Left ventricle myocardium superior (tissue), 1 donor: Measurements from ENCODE around the gene SYTL2. TPM values are rescaled to one million over a fixed set of nuclear protein-coding genes. Genes with fewer than 3 reads are reported as not detected.
"Not testable (repeated sequence)": the region's sequence is repeated elsewhere in the genome, so short reads cannot be mapped to it uniquely, and the experiment has no call there.

Experiments
- ATAC-seq: fragments of 200-7000 bp; cut with Tn5 transposase; one replicate; pipeline ENCODE4 v1.9.1; 2020; ENCODE audit warnings: mild to moderate bottlenecking, moderate library complexity
- DNase-seq: peaks from one replicate; pipeline ENCODE4 v3.0.0-alpha.2; 2020
- intact Hi-C: fragments of 100-400 bp; cut with micrococcal nuclease; formaldehyde crosslinking; loops from one replicate; pipeline ENCODE4 v1.11.0; 2022
- total RNA-seq: library from RNA; stranded (reverse); fragmentation: NEBNext Ultra II Directional; extraction: Animal tissue kit (Norgen Biotek cat#: 25700); gene quantifications from one replicate; pipeline ENCODE4 v1.2.1, GENCODE V29; 2021
- donor health status: DM: no; HTN: yes; CAD: no; lungs with severe emphysema.

SYTL2 gene
- total RNA-seq, 1 donor from 2014 or later: 2.8 TPM

DNA sequence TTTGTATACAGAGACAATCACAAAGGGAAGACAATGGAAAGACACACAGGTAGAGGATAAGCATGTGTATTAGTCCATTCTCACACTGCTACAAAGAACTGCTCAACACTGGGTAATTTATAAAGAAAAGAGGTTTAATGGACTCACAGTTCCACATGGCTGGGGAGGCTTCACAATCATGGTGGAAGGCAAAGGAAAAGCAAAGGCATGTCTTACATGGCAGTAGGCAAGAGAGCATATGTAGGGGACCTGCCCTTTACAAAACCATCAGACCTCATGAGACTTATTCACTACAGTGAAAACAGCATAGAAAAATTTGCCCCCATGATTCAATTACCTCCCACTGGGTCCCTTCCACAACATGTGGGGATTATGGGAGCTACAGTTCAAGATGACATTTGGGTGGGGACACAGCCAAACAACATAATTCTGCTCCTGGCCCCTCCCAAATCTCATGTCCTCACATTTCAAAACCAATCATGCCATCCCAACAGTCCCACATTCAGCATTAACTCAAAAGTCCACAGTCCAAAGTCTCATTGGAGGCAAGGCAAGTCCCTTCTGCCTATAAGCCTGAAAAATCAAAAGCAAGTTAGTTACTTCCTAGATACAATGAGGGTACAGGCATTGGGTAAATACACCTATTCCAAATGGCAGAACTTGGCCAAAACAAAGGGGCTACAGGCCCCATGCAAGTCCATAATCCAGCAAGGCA is 139.8 kb downstream of the SYTL2 start:
- DNase-seq, ATAC-seq, intact Hi-C loops: not testable (repeated sequence)

DNA sequence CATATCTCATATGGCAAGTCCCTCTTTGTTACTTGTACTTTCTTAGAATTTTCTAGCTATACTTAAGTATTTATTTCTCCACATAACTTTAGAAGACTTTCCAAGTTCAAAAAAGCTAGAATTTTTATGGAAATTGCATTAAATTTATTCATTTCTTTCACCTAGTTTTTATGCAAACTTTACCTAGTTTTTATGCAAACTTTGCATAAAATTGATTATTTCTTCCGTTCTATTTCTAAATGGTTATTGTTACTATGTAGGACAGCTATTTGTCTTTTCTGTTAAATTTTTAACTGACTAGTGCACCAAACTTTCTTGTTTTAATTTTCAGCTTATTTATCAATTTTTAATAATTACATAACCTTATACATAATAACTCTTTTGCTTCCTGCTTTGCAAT is 142.8 kb downstream of the SYTL2 start:
- DNase-seq (no peak), ATAC-seq (no peak)
- intact Hi-C loops: no loop called here

DNA sequence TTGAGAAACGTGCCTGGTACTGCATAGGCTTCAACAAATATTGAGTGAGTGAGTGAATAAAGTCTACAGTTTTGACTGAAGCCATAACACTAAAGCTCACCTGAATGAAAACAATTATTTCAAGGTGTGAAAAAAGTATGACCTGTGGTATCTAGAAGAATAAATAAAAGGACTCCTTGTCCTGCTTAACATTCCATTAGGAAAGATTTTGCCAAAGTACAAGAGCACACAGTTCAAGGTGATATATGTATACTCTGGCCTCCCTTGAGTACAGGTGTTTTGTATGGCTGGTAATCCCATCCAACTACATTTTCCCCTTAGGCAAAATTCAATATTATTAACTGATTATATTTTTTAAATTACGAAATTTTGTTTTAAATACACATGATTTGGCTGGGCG is 144.3 kb downstream of the SYTL2 start:
- intact Hi-C loops: no loop called here
- no peak for ATAC-seq

DNA sequence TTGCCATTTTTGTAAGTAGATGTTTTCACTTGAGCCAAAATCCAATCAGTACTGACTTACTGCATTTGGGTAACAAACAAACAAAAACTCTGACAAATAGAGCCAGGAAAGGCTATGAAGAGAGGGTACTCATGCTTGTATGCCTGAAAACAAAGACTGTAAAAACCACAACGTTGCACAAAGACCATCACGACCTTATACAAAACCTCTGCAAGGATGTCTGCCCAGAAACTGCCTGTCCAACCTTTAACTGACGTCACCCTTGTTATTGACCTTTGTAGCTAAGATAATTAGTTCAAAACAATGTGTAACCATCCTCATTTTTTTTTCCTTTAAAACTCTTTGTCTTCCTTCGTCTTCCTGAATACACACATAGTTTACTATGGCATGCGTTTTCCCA is 145.2 kb downstream of the SYTL2 start:
- DNase-seq: no peak
- intact Hi-C loops: no loop called here
- ATAC-seq: no peak

More for the DNA sequence above, 144.3 kb downstream of the SYTL2 start:
- no peak for DNase-seq

DNA sequence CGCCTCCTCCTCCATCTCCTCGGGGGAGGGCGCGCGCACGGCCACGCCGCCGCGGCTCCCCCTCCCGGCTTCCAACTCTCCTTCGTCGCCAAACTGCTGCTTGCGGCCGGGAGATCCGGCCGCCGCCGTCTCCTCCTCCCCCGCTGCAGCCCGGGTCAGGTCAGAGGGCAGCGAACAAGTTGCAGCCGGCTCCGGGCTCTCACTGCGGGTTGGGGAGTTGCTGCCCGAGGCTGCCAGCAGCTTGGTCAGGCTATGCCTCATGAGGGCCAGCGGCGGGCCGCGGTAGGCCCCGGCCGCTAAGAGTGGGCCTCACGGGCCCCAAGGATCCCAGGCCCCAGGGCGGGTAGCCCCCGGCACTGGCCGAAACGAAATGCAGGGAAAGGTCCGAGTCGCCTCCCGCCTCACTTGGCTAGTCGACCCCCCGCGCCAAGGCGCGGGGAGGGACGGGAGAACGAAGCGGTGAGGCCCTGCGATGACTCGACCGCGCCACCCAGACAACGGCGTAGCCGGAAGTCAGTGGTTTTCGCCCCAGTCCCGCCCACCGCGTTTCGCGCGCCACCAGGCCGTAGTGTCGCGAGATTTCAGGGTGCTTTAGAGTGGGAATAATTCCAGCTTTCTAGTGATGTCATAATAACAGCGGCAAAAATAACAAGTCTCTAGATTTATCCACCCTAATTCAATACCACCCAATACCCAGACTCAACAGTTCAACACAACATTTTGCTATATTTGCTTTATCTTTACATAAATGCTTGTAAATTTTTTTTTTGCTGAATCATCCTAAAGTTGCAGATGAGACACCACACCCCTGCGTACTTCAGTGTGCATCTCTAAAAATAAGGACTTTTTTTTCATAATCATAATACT is 146.1 kb downstream of the SYTL2 start, which contains the start of gene CREBZF:
CREBZF (minus strand) TSS at position 515 of the 867 bp plus-strand sequence; CDS start at position 261, 254 bp downstream.
- DNase-seq (peak; percentile 96), ATAC-seq (peak; percentile 97)
- intact Hi-C loops: loop anchor here (5.0 kb wide), 1 partner anchor 38 kb away; the partner anchor contains the start of genes DLG2 and TMEM126B

DNA sequence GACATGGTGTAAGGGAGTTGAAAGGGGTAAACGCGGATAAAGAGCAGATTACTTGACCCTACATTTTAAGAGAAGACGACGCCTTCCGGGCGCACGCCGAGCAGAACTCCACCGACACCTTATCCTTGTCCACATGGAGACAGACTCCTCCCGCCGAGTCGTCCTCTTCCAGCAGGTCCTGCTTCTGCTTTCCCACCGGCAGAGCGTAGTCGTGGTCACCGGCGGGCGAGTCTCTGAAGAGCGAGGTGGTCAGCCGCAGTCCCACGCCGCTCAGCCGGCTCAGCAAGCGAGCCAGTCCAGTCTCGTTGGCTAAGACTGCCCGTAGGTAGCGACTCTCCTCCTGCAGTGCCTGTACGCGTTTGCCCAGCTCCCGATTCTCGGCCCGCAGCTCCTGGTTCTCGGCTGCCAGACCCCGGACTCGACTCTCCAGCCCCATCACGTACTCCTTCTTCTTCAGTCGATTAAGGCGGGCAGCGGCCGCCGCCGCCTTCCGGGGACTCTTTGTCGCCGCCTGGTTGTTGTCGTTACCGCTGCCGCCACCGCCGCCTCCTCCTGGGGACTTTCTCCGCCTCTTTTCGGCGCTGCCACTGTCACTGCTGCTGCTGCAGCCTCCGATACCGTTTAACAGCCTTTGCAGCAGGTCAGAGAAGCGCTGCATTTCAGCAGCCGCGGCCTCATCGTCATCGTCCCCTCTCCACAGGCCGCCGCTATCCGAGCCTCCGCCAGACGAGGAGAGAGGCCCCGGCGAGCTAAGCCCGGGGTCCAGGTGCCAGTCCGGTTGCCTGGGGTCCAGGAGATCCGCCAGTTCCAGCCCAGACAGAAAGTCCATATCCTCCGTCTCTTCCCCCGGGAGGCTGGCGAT is 147.0 kb downstream of the SYTL2 start:
- ATAC-seq (peak; percentile 84), DNase-seq (peak; percentile 88)
- intact Hi-C loops: loop anchor here (5.0 kb wide), 1 partner anchor 37 kb away; the partner anchor contains the start of genes DLG2 and TMEM126B

DNA sequence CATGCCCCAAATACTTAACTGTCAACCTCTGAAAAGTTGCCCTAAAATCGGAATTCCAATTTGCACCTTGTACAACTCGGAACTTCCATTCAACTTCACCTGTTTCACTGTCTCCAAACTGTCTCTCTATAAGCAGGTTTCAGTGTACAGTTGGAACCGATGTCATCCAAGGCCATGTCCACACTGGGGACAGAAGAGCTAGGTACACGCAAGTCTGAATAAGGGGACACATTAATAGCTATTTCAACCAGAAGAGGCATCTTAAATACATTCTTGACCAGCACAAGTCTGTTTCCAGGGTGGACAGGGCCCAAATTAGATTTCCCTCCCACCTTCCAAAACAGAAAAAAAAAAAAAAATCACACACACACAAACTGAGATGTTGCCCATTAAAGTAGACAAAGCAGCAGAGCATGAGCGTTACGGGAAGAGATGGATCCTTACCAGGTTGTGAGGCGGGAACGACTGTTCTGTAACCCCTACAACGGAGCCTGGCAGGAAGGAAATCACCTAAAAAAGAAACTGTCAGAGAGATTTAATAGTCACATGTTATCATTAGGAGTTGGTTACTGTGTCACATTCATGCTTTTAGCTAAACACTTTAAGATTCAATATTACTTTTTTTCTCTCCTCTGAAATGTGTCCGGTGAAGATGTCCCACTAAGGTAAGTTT is 147.7 kb downstream of the SYTL2 start:
- DNase-seq (no peak), ATAC-seq (no peak)
- intact Hi-C loops: loop anchor here (5.0 kb wide), 1 partner anchor 36 kb away; the partner anchor contains the start of genes DLG2 and TMEM126B

DNA sequence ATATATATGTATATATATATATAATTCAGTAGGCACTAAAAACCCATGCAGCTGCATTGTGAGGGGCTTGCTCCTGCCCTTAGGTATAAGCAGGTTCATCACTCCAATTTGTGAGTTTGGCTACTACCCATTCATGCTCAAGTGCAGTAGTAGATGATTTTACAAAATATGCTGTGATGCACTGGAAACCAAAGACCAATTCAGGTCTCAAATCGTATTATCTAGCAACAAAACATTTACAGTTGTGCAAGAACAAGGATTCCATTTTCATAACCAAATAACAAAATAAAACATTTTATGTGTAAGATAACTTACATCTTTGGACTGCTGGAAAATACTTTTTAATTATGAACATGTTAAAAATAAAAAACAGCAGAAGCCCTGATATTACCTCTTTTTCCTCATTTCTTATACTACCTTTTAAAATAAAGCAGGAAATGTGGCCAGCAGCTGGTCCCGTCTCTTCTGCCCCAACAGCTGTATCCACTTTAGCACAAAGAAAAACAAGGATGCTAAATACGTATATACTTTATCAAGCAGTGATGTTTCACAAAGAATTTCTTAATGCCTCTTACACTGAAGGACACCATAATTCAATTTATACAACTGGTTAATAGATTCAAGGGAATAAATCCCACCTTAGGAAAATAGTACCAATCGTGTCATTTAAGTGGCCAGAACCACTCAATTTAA is 148.8 kb downstream of the SYTL2 start:
- no peak for ATAC-seq
- intact Hi-C loops: loop anchor here (5.0 kb wide), 1 partner anchor 35 kb away; the partner anchor contains the start of genes DLG2 and TMEM126B
- no peak for DNase-seq

DNA sequence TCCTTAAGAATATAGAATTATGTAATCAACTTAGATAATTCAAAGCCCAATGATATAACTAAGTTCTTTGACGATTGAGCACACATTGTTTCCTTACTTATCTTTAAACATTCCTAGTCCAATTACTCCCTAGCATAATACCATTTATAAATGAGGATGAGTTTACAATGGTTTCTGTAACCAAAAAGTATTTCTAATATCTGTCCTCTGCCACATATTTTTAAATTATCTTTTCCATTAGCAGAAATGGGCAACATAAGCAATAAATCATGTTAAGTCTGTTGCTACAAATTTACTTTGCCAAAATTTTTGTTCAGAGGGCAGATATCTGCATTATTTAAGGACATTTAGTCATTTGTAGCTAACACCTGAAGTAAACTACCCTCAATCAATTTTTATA is 152.8 kb downstream of the SYTL2 start:
- no peak for ATAC-seq
- no peak for DNase-seq
- intact Hi-C loops: no loop called here

DNA sequence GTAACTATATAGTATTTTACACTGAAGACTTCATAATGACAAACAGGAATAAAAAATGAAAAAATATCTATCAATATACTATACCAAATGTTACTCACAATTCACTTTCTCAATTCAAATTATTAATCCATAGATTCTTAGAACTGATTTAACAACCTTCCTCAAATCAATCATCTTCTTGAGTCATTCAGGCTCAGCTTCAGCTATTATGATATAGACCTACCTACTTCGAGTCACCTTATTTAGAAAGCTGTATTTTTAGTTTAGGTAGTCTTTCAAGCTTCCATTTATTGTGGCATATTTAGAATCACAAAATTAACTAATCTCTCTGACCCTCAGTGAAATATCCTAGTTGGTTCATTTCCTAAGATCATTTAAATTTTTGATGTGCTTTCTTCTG is 154.2 kb downstream of the SYTL2 start:
- intact Hi-C loops: no loop called here
- DNase-seq: no peak
- no peak for ATAC-seq

DNA sequence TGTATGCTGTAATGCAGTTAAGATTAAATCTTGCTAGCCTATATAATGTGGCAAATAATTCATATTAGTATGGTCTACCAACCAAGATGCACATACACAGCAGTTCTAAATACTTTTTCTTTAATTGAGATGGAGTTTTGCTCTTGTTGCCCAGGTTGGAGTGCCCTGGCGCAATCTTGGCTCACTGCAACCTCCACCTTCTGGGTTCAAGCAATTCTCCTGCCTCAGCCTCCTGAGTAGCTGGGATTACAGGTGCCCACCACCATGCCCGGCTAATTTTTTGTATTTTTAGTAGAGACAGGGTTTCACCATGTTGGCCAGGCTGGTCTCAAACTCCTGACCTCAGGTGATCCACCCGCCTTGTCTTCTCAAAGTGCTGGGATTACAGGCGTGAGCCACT is 156.6 kb downstream of the SYTL2 start:
- ATAC-seq, intact Hi-C loops, DNase-seq: not testable (repeated sequence)

DNA sequence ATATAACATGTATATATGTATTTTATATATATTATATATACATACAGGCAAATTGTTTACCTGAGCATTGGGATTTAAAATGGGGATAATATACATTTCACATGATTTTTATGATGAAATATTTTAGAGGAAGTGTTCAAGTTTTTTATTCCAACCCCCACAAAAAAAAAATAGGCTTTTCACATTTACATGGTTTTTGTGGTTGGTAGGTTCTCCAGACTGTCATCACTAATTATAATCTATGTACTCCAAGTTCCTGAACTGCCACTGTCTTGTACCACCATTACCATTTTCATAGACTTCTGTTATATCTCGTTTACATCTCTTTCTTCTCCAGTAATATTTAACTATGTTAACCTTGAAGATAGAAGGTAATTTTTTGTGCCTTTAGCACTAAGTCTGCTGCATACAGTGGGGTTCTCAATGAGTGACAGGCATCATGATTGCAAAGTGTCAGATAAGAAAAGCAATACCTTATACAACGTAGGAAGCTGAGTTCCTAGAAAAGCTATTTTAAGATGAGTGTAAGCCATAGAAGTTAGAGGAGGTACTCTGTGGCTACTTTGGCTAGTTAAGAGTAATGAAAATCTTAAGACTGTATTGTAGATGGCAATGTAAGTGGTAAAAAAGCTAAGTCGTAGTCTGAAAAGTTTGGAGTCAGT is 158.0 kb downstream of the SYTL2 start:
- DNase-seq (no peak), ATAC-seq (no peak)
- intact Hi-C loops: no loop called here

DNA sequence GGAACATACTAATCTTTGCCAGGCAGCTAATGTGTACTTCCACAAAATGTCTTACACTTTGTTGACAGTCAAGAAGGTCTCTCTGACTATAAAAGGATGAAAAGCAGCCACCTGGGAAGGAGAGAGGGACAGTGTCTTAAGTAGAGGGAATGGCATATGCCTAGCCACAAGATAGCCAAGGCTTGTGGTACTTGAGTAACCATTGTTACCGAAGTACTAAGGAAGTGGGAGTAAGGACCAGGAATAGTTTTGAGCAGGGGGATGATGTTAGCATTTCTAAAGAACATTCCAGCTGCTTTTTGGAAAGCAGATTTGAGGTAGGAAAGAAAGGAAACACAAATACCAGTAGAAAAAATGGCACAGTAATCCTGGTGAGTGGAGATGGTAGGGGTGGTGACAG is 159.8 kb downstream of the SYTL2 start:
- DNase-seq (no peak), ATAC-seq (no peak)
- intact Hi-C loops: no loop called here

DNA sequence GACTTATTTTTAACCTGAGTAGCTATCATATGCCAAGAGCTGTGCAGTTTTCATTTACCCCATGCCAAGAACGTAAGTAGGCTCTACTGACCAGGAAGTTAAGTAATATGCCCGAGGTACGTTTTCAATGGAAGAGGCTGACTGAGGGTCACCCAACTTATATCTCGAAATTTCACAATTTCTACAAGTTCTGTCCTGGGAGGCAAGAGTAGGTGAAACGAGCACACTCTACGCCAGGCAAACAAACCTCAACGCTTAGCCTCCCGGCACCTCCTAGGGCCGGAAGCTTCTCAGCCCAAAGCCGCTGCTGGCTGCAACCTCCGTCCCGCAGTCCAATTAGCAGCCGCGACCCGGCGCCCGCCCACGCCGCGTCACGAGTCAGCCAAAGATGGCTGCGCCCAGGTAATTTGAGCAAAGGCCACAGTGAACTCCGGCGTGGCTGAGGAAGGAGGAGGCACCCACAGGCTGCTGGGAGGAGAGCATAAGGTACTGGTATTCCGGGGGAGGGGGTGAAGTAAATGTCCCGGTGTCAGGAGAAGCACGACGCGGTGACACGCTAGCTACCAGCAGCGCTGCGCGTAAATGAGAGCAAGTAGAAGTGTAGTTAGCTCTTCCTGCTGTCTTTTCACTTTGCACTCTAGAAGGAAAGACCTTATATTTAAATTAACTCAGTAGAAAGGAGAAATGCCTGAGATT is 163.2 kb downstream of the SYTL2 start, which contains the start of gene TMEM126A:
TMEM126A (plus strand) TSS at position 364 of the 696 bp plus-strand sequence. CDS start 2,289 bp downstream, outside the sequence.
- ATAC-seq (peak; percentile 99), DNase-seq (peak; percentile 94)
- intact Hi-C loops: no loop called here

DNA sequence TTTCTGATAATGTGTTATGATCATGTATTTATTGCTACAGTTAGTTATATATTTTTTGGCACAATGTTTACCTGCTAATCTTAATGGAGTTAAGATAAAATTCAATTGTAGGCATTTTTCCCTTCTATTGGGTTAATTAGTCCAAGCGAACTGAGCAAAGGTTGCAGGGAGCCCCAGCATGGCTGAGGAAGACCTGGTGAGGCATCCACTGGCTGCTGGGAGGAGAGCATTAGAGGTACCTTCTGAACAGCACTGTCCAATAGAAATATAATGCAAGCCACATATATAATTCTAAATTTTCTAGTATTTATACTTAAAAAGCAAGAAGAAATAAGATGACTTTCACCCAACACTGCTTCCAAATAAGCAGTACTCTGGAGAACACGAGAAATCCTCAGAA is 163.9 kb downstream of the SYTL2 start:
- ATAC-seq (peak; percentile 2), DNase-seq (no peak)
- intact Hi-C loops: no loop called here
